ENCODE results near the gene CLEC11A. TPM values are rescaled to one million over a fixed set of nuclear protein-coding genes. Genes with fewer than 3 reads are reported as not detected.

Gene CLEC11A
- total RNA-seq, 2 donors from 2014 or later: 10.3 to 13.8 TPM

DNA sequence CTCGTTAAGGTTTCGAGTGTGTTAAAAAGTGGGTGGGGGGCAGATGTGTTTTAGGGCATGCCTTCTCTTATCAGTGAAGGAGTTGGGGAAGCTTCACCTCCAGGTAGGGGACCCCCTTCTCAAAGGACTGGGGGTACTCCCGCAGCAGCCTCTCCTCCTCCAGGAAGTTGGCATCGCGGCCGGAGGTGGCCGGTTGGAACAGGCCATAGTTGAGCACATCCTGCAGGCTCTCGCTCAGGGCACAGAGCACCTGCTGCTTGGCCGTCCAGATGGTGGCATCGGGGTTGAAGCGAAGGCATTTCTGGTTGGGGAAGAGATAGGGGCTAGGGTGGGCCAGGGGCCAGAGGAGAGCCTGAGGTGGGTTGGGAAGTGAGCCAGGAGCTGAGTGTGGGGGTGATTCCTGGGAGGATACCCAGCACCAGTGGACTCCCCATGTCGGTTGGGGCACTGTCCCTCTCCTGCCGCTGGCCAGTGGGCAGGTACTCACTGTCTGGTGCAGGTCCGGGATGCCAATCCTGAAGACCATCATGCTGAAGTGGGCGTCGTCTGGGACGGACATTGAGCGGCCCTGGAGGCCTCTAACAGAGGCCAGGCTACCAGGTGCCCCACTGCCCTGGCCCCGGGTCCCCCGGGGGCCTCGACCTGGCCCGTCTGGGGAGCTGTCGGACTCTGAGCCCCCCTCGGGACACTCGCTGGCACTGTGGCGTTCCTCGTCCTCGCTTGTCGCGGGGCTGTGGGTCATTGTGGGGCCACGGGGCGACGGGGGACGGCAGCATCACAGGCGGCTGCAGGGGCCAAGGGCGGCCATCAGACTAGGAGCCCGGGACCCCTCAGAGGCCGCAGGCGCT is 6.8 kb upstream of the CLEC11A start:
- TF ChIP-seq, protein P1, sequence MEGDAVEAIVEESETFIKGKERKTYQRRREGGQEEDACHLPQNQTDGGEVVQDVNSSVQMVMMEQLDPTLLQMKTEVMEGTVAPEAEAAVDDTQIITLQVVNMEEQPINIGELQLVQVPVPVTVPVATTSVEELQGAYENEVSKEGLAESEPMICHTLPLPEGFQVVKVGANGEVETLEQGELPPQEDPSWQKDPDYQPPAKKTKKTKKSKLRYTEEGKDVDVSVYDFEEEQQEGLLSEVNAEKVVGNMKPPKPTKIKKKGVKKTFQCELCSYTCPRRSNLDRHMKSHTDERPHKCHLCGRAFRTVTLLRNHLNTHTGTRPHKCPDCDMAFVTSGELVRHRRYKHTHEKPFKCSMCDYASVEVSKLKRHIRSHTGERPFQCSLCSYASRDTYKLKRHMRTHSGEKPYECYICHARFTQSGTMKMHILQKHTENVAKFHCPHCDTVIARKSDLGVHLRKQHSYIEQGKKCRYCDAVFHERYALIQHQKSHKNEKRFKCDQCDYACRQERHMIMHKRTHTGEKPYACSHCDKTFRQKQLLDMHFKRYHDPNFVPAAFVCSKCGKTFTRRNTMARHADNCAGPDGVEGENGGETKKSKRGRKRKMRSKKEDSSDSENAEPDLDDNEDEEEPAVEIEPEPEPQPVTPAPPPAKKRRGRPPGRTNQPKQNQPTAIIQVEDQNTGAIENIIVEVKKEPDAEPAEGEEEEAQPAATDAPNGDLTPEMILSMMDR (IDR thresholded peaks at IDR 0.05): no peak
- Histone ChIP-seq H3K27ac (no peak overlapping the region), H3K27me3 (peaks cover 0 to 6% of the 10 kb centered on the region in 2 donors), H3K9me3 (no peaks in the 10 kb centered on the region), H3K4me3 (no peak overlapping the region), H3K4me1 (peaks cover 0 to 15% of the 10 kb centered on the region in 2 donors), H3K36me3 (no peaks in the 10 kb centered on the region)
- no peak for DNase-seq (ENCODE audit: low spot score)

DNA sequence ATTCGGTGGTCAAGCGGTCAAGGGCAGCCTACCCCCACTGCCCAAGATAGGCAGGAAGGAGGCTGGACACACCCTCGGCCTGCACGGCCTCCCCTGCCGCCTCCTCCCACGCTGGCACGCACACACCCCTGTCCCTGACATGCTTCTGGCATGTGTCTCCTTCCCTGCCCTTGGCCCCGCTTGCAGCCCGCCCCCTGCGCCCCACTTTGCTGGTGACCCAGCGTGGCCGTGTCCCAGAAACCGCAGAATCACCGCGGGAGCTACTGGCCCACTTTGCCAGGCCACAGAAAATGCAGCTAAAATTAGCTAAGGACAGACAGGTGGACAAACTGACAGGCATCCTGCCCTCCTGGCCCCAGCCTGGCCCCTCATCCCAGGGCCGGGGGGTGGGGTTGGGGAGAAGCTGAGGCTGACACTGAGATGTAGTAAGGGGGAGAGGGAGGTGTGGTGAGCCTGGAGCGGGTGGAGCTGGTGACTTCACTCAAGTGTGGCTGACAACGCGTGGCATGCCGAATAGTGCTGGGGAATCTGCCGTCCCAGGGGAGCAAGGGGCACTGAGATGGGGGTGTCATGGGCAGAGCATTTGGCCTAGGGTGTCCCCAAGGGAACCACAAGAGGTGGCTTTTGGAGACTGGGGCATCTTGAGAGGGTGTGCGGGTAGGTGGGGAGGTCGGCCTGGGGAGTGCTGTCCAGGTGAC is 6.0 kb upstream of the CLEC11A start:
- DNase-seq (ENCODE audit: low spot score): no peak
- Histone ChIP-seq H3K36me3 (no peaks in the 10 kb centered on the region), H3K27ac (no peak overlapping the region), H3K4me3 (no peak overlapping the region), H3K4me1 (peaks cover 0 to 15% of the 10 kb centered on the region in 2 donors), H3K27me3 (peaks cover 0 to 6% of the 10 kb centered on the region in 2 donors), H3K9me3 (no peaks in the 10 kb centered on the region)
- TF ChIP-seq, protein P1 (IDR thresholded peaks at IDR 0.05): no peak

DNA sequence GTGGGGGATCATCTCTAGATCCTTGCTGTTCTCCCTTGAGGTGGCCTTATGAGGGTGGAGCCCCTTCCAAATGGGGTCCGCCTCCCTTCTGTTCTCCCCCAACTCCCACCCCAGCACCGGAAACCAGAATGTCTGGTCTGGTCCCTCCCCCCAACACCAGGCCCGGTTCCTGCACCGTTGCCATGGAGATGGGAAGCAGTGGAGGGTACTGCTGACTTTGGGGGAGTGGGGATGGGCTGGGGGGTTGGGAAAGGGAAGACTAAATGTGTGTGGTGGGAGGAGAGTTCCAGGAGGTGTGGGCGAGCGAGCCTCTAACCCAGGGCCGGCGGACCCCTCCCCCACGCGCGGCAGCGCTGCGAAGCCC is 5.3 kb upstream of the CLEC11A start:
- H3K27me3 ChIP-seq: peaks cover 0 to 6% of the 10 kb centered on the region in 2 donors
- DNase-seq (ENCODE audit: low spot score): no peak
- H3K4me1 ChIP-seq: peaks cover 0 to 15% of the 10 kb centered on the region in 2 donors
- peak overlapping the region in 1 of 2 donors; percentile 53 for H3K4me3 ChIP-seq
- no peak overlapping the region for H3K27ac ChIP-seq
- H3K9me3 ChIP-seq: no peaks in the 10 kb centered on the region
- TF ChIP-seq, protein P1 (IDR thresholded peaks at IDR 0.05): no peak
- H3K36me3 ChIP-seq: no peaks in the 10 kb centered on the region

DNA sequence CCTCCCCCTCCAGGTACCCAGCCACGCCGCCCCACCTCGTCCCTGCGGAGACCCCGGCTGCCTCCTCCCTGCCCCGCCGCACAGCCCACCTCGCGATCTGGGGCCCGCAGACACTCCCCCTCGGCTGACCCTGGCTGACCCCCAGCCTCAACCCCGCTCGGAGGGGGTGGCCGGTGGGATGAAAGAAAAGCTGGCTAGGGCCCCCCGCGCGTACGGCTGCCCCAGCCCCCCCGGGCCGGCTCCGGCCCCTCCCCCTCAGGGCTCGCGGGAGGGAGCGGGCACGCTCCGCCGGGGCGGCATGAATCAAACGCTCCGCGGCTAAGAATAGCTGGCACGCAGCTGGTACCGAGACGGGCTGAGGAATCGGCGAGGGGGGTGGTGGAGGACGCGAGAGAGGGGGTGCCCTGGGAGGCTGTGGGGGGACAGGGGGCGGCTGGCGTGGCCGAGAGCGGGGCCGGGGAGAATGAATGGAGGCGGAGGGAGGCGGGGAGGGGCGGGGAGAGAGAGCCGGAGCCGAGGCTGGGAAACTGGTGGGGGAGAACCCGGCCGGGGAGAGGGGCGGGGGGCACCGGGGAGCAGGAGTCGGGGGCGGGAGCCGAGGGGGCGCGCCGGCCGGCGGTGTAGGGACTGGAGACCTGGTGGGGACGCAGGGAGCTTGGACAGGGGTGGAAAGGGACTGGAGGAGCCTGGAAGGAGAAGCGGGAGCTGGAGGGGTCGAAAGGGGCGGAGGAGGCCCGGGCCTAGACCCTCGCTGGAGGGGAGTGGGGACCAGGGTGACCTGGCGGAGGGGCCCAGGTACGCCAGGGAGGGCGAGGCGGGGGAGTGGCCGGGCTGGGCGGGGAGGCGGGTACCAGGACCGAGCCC is 4.7 kb upstream of the CLEC11A start:
- TF ChIP-seq, protein P1 (IDR thresholded peaks at IDR 0.05): no peak
- DNase-seq (ENCODE audit: low spot score): no peak
- Histone ChIP-seq H3K27ac (no peak overlapping the region), H3K36me3 (no peaks in the 10 kb centered on the region), H3K27me3 (peaks cover 0 to 6% of the 10 kb centered on the region in 2 donors), H3K4me3 (peak overlapping the region; percentile 14 to 53), H3K9me3 (no peaks in the 10 kb centered on the region), H3K4me1 (peaks cover 0 to 20% of the 10 kb centered on the region in 2 donors)

DNA sequence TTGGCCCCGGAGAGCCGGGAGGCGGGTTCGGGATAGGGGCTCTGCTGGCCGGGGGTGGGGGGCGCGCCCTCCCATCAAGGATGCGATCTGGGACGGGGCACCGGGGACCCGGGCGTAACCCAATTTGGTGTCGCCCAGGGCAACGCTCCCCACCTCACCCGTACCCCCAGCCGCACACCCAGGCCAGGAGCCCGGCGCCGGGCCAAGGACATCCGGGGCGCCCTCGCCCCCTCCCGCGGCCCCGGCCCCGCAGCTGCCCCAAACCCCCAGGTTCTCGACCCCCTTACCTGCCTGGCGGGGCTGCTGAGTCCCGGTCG is 4.1 kb upstream of the CLEC11A start:
- Histone ChIP-seq H3K36me3 (no peaks in the 10 kb centered on the region), H3K27me3 (peaks cover 0 to 6% of the 10 kb centered on the region in 2 donors)

More for the DNA sequence above, 4.1 kb upstream of the CLEC11A start:
- TF ChIP-seq, protein P1 (IDR thresholded peaks at IDR 0.05): no peak
- Histone ChIP-seq H3K4me1 (peaks cover 0 to 26% of the 10 kb centered on the region in 2 donors), H3K4me3 (peak overlapping the region; percentile 14 to 53), H3K9me3 (no peaks in the 10 kb centered on the region), H3K27ac (no peak overlapping the region)
- DNase-seq (ENCODE audit: low spot score): no peak

Data from right atrium auricular region (tissue), 2 donors.